Measurements from ENCODE around the gene MTRF1L. TPM values are rescaled to one million over a fixed set of nuclear protein-coding genes. Genes with fewer than 3 reads are reported as not detected.

The MTRF1L gene, protein sequence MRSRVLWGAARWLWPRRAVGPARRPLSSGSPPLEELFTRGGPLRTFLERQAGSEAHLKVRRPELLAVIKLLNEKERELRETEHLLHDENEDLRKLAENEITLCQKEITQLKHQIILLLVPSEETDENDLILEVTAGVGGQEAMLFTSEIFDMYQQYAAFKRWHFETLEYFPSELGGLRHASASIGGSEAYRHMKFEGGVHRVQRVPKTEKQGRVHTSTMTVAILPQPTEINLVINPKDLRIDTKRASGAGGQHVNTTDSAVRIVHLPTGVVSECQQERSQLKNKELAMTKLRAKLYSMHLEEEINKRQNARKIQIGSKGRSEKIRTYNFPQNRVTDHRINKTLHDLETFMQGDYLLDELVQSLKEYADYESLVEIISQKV
- total RNA-seq, result 13.6 TPM
- polyA plus RNA-seq (ENCODE audit: insufficient read depth in 1 of 8, insufficient read length in 8 of 8, low replicate concordance in 1 of 8), result 10 to 100 TPM; 14.6 to 20.5 (median 16.4) TPM
- long read RNA-seq, donor 1, partial matches to known transcripts, result 0 of 2 reads
- long read RNA-seq, donor 1, other reads (novel, unspliced or antisense), result 0 of 2 reads
- long read RNA-seq, donor 2, partial matches to known transcripts, result 0 of 1 reads
- long read RNA-seq, donor 2, other reads (novel, unspliced or antisense), result 0 of 1 reads
- long read RNA-seq, donor 3, transcript MTRF1L-203 (7 exons, 3,676 nt), result major isoform, 7 of 20 reads
- long read RNA-seq, donor 3, partial matches to known transcripts, result 5 of 20 reads
- long read RNA-seq, donor 3, other reads (novel, unspliced or antisense), result 0 of 20 reads
- long read RNA-seq, donor 4, partial matches to known transcripts, result 0 of 11 reads
- long read RNA-seq, donor 4, other reads (novel, unspliced or antisense), result 0 of 11 reads
- long read RNA-seq, donor 5, partial matches to known transcripts, result 8 of 19 reads
- long read RNA-seq, donor 5, other reads (novel, unspliced or antisense), result 0 of 19 reads
- long read RNA-seq, donor 6, transcript MTRF1L-203 (7 exons, 3,676 nt), result major isoform, 6 of 10 reads
- long read RNA-seq, donor 6, partial matches to known transcripts, result 0 of 10 reads
- long read RNA-seq, donor 6, other reads (novel, unspliced or antisense), result 0 of 10 reads
- long read RNA-seq, donor 7, partial matches to known transcripts, result 5 of 14 reads
- long read RNA-seq, donor 7, other reads (novel, unspliced or antisense), result 0 of 14 reads
- long read RNA-seq, donor 8, partial matches to known transcripts, result 17 of 22 reads
- long read RNA-seq, donor 8, other reads (novel, unspliced or antisense), result 0 of 22 reads
- long read RNA-seq, donor 9, partial matches to known transcripts, result 0 of 8 reads
- long read RNA-seq, donor 9, other reads (novel, unspliced or antisense), result 0 of 8 reads
- long read RNA-seq, donor 10, partial matches to known transcripts, result 6 of 17 reads
- long read RNA-seq, donor 10, other reads (novel, unspliced or antisense), result 0 of 17 reads
- long read RNA-seq, donor 11, partial matches to known transcripts, result 5 of 11 reads
- long read RNA-seq, donor 11, other reads (novel, unspliced or antisense), result 0 of 11 reads

DNA sequence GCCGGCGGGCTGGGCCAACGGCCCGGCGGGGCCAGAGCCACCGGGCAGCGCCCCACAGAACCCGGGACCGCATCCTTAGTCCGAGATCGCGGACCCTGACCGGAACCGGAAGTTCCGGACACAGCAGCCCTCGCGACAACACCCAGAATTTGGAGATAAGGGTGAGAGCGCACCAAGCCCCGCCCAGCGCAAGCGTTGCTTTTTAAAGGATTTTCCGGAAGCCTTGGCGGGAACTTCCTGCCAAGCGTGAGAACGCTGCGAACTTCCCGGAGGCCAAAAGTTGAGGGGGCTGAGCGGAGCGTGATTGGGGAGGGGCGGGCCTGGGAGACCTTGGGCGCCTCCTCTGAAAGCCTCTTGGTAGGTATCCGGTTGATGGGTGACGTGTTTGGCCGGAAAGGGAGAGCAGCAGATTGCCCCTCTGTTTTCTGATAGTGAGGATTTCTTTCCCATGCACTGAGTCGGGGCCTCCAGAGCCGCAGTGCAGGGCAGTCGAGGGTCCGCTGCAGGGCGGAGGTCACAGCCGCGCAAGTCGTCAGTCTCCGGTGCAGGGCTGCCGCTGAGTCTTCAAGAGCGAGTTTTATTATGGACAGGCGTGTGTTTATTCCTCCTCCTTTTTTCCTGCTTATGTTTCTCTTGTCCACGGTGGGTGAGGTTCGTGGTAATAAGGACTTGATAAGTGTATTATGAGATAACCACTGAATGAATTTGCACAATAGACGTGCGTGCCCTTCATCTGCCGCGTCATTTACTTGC is at the start of gene MTRF1L:
Gene MTRF1L (minus strand): TSS at position 97 of the 753 bp plus-strand sequence. CDS start 24 bp downstream, at position 73.
- WGBS (ENCODE audit: insufficient coverage), result under 1% methylated on average over 28 of the region's 52 CpGs
- Histone ChIP-seq H3K4me3 (ENCODE audit: low read length) (peak within 1 kb of the TSS; percentile 63), H3K27me3 (ENCODE audit: control insufficient read depth, insufficient read depth, low read length) (no peaks in the 10 kb centered on the region), H3K4me1 (ENCODE audit: control insufficient read depth, insufficient read depth, low read length) (peaks cover 9% of the 10 kb centered on the region), H3K27ac (ENCODE audit: low read length) (peak within 1 kb of the TSS; percentile 87), H3K36me3 (ENCODE audit: control insufficient read depth, insufficient read depth, low read length) (no peaks in the 10 kb centered on the region), H3K9me3 (replicated peaks; ENCODE audit: control insufficient read depth, low read depth, low read length) (no peaks in the 10 kb centered on the region)
- peak; percentile 99 for DNase-seq

DNA sequence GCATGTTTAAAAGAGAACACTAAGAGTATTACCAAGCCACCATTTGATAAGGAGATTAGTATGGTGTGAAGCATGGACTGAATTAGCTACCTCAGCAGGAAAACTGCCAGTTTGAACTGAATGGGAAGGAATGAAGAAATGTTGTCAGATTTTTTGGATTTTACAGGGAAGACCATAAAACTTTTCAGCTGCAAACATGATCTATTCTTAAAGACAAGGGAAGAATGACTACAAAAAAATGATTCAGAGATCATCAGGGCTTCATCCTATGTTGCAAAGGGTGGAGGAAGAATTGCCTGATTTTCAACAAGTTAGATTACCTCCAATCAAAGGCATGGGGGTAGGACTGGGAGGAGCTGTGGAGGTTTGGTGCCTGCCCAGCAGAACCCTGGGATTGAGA is 49.3 kb upstream of the MTRF1L start:
- Histone ChIP-seq H3K36me3 (ENCODE audit: control insufficient read depth, insufficient read depth, low read length) (no peaks in the 10 kb centered on the region), H3K9me3 (replicated peaks; ENCODE audit: control insufficient read depth, low read depth, low read length) (no peaks in the 10 kb centered on the region), H3K27me3 (ENCODE audit: control insufficient read depth, insufficient read depth, low read length) (no peaks in the 10 kb centered on the region), H3K4me3 (ENCODE audit: low read length) (no peak overlapping the region), H3K27ac (ENCODE audit: low read length) (no peak overlapping the region), H3K4me1 (ENCODE audit: control insufficient read depth, insufficient read depth, low read length) (no peaks in the 10 kb centered on the region)
- DNase-seq, result no peak

DNA sequence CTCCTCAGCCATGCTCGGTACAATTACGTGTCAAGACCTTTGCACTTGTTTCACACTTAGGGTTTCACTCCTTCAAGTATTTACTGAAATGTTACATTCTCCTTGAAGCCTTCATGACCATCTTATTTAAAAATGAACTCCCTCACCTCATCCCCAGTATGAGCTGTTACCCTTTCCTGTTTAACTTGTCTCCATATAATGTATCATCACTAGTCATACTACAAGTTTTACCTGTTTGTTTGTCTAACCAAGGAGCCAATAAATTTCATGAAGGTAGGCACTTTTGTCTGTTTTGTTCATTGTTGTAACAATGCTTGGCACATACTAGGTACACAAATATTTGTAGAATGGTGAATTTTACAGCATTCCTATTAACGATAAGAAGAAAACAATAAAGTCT is 46.1 kb upstream of the MTRF1L start:
- Histone ChIP-seq H3K27me3 (ENCODE audit: control insufficient read depth, insufficient read depth, low read length) (no peaks in the 10 kb centered on the region), H3K27ac (ENCODE audit: low read length) (no peak overlapping the region), H3K4me1 (ENCODE audit: control insufficient read depth, insufficient read depth, low read length) (no peaks in the 10 kb centered on the region), H3K9me3 (replicated peaks; ENCODE audit: control insufficient read depth, low read depth, low read length) (no peaks in the 10 kb centered on the region), H3K4me3 (ENCODE audit: low read length) (no peak overlapping the region), H3K36me3 (ENCODE audit: control insufficient read depth, insufficient read depth, low read length) (no peaks in the 10 kb centered on the region)
- WGBS (ENCODE audit: insufficient coverage), result 100% methylated on average over 2 of the region's 3 CpGs
- DNase-seq, result no peak

DNA sequence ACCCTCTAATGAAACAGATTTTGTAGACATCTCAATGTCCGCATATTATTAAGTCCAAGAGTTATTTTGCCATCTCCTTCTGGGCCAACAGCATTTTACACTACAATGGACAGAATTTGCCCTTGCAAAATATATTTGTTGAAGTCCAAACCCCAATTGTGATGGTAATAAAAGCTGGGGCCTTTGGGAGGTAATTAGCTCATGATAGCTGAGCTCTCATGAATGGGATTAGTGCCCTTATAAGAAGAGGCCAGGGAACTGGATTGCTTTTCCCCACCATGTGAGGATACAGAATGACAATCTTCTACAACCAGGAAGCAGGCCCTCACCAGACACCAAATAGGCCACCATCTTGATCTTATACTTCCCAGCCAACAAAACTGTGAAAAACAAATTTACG is 44.9 kb upstream of the MTRF1L start:
- WGBS (ENCODE audit: insufficient coverage), result 90% methylated on average over 1 of the region's 2 CpGs
- Histone ChIP-seq H3K27ac (ENCODE audit: low read length) (no peak overlapping the region), H3K9me3 (replicated peaks; ENCODE audit: control insufficient read depth, low read depth, low read length) (no peaks in the 10 kb centered on the region), H3K4me3 (ENCODE audit: low read length) (no peak overlapping the region), H3K27me3 (ENCODE audit: control insufficient read depth, insufficient read depth, low read length) (no peaks in the 10 kb centered on the region), H3K4me1 (ENCODE audit: control insufficient read depth, insufficient read depth, low read length) (no peaks in the 10 kb centered on the region), H3K36me3 (ENCODE audit: control insufficient read depth, insufficient read depth, low read length) (no peaks in the 10 kb centered on the region)
- DNase-seq, result no peak

DNA sequence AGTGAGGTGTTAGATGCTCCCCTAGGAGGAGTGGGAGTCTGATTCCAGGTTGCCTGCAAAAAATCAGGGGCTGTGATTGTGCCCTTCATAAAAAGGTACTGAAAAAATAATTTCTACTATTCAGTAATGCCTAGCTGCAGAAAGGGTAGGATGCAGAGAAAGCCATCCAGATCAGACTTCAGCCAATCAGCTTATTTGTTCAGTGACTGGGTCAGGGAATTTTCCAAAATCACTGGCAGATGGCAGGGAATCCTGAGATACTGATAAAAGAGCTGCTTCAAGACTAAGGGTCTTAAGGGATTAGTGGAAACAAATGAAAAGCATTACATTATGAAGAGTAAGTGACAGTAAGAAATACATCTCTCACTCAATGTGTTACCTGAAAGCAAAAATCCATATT is 42.8 kb upstream of the MTRF1L start:
- Histone ChIP-seq H3K9me3 (replicated peaks; ENCODE audit: control insufficient read depth, low read depth, low read length) (no peaks in the 10 kb centered on the region), H3K27ac (ENCODE audit: low read length) (no peak overlapping the region), H3K27me3 (ENCODE audit: control insufficient read depth, insufficient read depth, low read length) (no peaks in the 10 kb centered on the region), H3K4me1 (ENCODE audit: control insufficient read depth, insufficient read depth, low read length) (no peaks in the 10 kb centered on the region), H3K4me3 (ENCODE audit: low read length) (no peak overlapping the region), H3K36me3 (ENCODE audit: control insufficient read depth, insufficient read depth, low read length) (no peaks in the 10 kb centered on the region)
- DNase-seq, result no peak

DNA sequence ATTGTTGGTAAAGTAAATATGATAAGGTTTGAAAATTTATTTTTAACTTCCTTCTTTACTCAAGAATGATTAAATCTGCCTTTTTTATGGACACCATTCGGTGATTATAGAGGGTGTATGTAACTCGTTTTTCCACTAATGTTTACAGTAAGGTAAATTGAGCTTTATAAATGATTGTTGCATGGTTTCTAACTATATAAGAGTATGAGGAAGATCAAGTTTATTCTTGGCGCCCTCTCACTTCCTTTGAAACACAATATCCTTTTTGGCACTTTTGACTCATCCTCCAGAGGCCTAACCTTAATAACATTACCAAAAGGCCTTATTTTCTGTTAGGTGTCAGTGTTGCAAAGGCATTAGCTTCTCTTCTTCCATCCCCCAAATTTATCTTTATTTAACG is 41.8 kb upstream of the MTRF1L start:
- DNase-seq, result no peak
- no peaks in the 10 kb centered on the region for H3K9me3 ChIP-seq (replicated peaks; ENCODE audit: control insufficient read depth, low read depth, low read length)
- no peaks in the 10 kb centered on the region for H3K27me3 ChIP-seq (ENCODE audit: control insufficient read depth, insufficient read depth, low read length)
- H3K36me3 ChIP-seq (ENCODE audit: control insufficient read depth, insufficient read depth, low read length), result no peaks in the 10 kb centered on the region
- WGBS (ENCODE audit: insufficient coverage), result no CpG with 5 or more reads among the region's 4 CpGs
- no peaks in the 10 kb centered on the region for H3K4me1 ChIP-seq (ENCODE audit: control insufficient read depth, insufficient read depth, low read length)
- no peak overlapping the region for H3K4me3 ChIP-seq (ENCODE audit: low read length)
- H3K27ac ChIP-seq (ENCODE audit: low read length), result no peak overlapping the region

DNA sequence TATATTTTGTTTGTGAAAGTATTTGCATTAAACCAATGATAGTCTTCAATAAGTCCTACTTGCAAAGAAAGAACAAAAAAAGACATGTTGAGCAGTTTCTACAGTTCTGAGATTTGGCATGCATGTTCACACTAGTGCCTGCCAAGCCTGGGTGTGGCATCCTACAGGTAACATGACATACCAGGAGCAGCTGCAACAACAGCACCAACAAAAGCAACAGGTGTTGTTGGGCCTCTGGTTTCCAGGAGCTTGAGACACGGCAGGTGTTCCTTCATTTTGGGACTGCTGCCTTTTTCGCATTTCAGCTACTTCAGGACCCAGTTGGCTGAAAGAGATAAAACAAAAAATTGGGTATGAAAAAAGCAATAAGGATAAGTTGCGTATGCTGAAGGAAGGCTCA is 41.2 kb upstream of the MTRF1L start:
- Histone ChIP-seq H3K36me3 (ENCODE audit: control insufficient read depth, insufficient read depth, low read length) (no peaks in the 10 kb centered on the region), H3K27me3 (ENCODE audit: control insufficient read depth, insufficient read depth, low read length) (no peaks in the 10 kb centered on the region), H3K27ac (ENCODE audit: low read length) (no peak overlapping the region), H3K4me3 (ENCODE audit: low read length) (no peak overlapping the region), H3K4me1 (ENCODE audit: control insufficient read depth, insufficient read depth, low read length) (no peaks in the 10 kb centered on the region), H3K9me3 (replicated peaks; ENCODE audit: control insufficient read depth, low read depth, low read length) (no peaks in the 10 kb centered on the region)
- no peak for DNase-seq
- WGBS (ENCODE audit: insufficient coverage), result 90% methylated on average over 3 of the region's 3 CpGs

DNA sequence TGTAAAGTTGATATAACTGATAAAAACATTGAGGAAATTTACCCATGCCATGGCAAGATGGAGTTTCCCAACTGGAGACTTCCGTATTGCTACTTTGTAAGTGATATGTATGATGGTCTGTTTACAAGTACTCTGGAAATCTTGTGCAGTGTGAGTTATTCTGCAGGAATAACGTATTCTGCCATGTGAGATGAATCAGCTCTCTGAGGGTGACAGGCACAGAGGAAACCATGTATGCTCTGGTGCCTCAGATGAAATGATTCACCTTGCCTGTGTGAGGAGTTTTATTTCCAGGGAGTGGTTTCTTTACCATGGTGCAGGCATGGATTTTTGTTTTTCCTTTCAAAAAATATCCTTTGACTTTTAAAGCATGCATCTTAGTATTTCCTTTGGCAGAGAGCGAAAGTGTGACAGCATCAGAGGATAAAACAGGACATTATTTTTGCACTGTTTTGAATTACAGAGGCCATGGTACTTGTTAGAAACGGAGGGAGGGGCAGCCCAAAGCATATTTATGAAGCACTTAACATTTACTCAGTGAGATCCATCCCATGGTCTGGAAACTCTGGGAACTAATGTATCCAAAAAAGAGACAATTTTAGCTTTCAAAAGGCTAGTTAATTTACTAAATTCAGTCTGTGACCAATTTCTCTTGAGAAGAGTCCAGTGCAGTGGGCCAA is 36.0 kb upstream of the MTRF1L start:
- H3K36me3 ChIP-seq (ENCODE audit: control insufficient read depth, insufficient read depth, low read length), result no peaks in the 10 kb centered on the region
- H3K27me3 ChIP-seq (ENCODE audit: control insufficient read depth, insufficient read depth, low read length), result no peaks in the 10 kb centered on the region
- DNase-seq, result peak; percentile 1
- no peaks in the 10 kb centered on the region for H3K4me1 ChIP-seq (ENCODE audit: control insufficient read depth, insufficient read depth, low read length)
- no peaks in the 10 kb centered on the region for H3K9me3 ChIP-seq (replicated peaks; ENCODE audit: control insufficient read depth, low read depth, low read length)
- H3K27ac ChIP-seq (ENCODE audit: low read length), result no peak overlapping the region
- H3K4me3 ChIP-seq (ENCODE audit: low read length), result no peak overlapping the region
- WGBS (ENCODE audit: insufficient coverage), result 62% methylated on average over 2 of the region's 4 CpGs

DNA sequence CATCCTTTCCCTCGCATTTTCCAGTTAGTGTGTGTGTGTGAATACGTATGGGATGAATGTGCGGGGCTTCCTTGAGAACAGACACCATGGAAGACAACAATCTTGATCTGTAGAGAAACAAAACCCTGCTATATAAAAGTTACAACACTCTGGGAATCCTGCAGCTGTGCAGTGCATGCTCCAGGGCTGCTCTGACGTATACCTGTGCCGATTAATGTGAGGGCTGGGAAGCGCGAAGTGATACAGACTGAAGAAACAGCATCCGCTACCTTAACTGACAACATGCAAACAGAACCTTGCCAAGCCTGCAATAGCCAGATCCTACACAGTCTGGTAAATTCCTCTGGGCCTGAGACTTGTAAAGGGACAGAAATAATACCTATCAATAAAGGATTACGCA is 31.6 kb upstream of the MTRF1L start:
- Histone ChIP-seq H3K9me3 (replicated peaks; ENCODE audit: control insufficient read depth, low read depth, low read length) (no peaks in the 10 kb centered on the region), H3K4me1 (ENCODE audit: control insufficient read depth, insufficient read depth, low read length) (no peaks in the 10 kb centered on the region), H3K27me3 (ENCODE audit: control insufficient read depth, insufficient read depth, low read length) (no peaks in the 10 kb centered on the region), H3K27ac (ENCODE audit: low read length) (no peak overlapping the region), H3K4me3 (ENCODE audit: low read length) (no peak overlapping the region), H3K36me3 (ENCODE audit: control insufficient read depth, insufficient read depth, low read length) (no peaks in the 10 kb centered on the region)
- WGBS (ENCODE audit: insufficient coverage), result 90% methylated on average over 4 of the region's 9 CpGs
- DNase-seq, result no peak

Data from muscle of leg (tissue), 16 donors.